ENCODE results near the gene RIPOR3. TPM values are rescaled to one million over a fixed set of nuclear protein-coding genes. Genes with fewer than 3 reads are reported as not detected.
"Not testable (repeated sequence)": the region's sequence is repeated elsewhere in the genome, so short reads cannot be mapped to it uniquely, and the experiment has no call there.

The RIPOR3 gene
- total RNA-seq, 2 donors from 2014 or later, result not detected

GRCh38 chr20:50703651-50704438 lies 12.5 kb upstream of the RIPOR3 start:
- DNase-seq (ENCODE audit: low spot score); H3K9me3 Mint-ChIP-seq; H3K4me1 Mint-ChIP-seq (ENCODE audit: low read depth in 2 of 2); H3K27ac Mint-ChIP-seq; H3K36me3 Mint-ChIP-seq; ATAC-seq; H3K4me3 Mint-ChIP-seq: not testable (repeated sequence)
- H3K27me3 Mint-ChIP-seq, result peaks cover 12 to 32% of the 10 kb centered on the region in 2 donors

GRCh38 chr20:50701041-50701963 lies 10.0 kb upstream of the RIPOR3 start:
- Mint-ChIP-seq H3K27ac (no peak overlapping the region), H3K27me3 (peaks cover 13 to 26% of the 10 kb centered on the region in 2 donors), H3K9me3 (no peaks in the 10 kb centered on the region), H3K36me3 (no peaks in the 10 kb centered on the region), H3K4me3 (no peak overlapping the region), H3K4me1 (ENCODE audit: low read depth in 2 of 2) (no peaks in the 10 kb centered on the region)
- ATAC-seq (no peak), DNase-seq (ENCODE audit: low spot score) (no peak)

GRCh38 chr20:50699688-50700087 lies 8.3 kb upstream of the RIPOR3 start:
- Mint-ChIP-seq H3K4me3 (no peak overlapping the region), H3K4me1 (ENCODE audit: low read depth in 2 of 2) (no peaks in the 10 kb centered on the region), H3K36me3 (no peaks in the 10 kb centered on the region), H3K27ac (no peak overlapping the region), H3K9me3 (no peaks in the 10 kb centered on the region), H3K27me3 (peaks cover 10 to 17% of the 10 kb centered on the region in 2 donors)
- DNase-seq (ENCODE audit: low spot score), result no peak
- ATAC-seq, result no peak

DNA sequence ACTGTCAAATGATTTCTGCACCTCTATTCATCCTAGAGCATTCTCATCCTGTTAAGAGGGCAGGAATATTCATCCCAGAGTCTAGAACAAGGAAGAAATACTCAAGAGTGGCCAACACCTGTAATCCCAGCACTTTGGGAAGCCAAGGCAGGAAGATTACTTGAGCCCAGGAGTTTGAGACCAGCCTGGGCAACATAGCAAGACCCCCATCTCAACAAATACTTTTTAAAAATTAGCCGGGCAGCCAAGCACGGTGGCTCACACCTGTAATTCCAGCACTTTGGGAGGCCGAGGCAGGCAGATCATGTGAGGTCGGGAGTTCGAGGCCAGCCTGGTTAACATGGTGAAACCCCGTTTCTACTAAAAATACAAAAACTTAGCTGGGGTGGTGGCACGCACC lies 6.9 kb upstream of the RIPOR3 start:
- H3K27me3 Mint-ChIP-seq, result peaks cover 16 to 21% of the 10 kb centered on the region in 2 donors
- not testable (repeated sequence) for DNase-seq (ENCODE audit: low spot score); H3K36me3 Mint-ChIP-seq; ATAC-seq; H3K9me3 Mint-ChIP-seq; H3K27ac Mint-ChIP-seq; H3K4me1 Mint-ChIP-seq (ENCODE audit: low read depth in 2 of 2); H3K4me3 Mint-ChIP-seq

- ATAC-seq, result no peak
- H3K4me3 Mint-ChIP-seq, result no peak overlapping the region
- no peaks in the 10 kb centered on the region for H3K36me3 Mint-ChIP-seq
- peaks cover 4 to 5% of the 10 kb centered on the region in 2 donors for H3K4me1 Mint-ChIP-seq (ENCODE audit: low read depth in 2 of 2)
- H3K27me3 Mint-ChIP-seq, result peaks cover 32 to 42% of the 10 kb centered on the region in 2 donors
- H3K9me3 Mint-ChIP-seq, result no peaks in the 10 kb centered on the region
- no peak overlapping the region for H3K27ac Mint-ChIP-seq
- DNase-seq (ENCODE audit: low spot score), result peak; percentile 28
Measured at GRCh38 chr20:50695135-50695872, 4.0 kb upstream of the RIPOR3 start.

DNA sequence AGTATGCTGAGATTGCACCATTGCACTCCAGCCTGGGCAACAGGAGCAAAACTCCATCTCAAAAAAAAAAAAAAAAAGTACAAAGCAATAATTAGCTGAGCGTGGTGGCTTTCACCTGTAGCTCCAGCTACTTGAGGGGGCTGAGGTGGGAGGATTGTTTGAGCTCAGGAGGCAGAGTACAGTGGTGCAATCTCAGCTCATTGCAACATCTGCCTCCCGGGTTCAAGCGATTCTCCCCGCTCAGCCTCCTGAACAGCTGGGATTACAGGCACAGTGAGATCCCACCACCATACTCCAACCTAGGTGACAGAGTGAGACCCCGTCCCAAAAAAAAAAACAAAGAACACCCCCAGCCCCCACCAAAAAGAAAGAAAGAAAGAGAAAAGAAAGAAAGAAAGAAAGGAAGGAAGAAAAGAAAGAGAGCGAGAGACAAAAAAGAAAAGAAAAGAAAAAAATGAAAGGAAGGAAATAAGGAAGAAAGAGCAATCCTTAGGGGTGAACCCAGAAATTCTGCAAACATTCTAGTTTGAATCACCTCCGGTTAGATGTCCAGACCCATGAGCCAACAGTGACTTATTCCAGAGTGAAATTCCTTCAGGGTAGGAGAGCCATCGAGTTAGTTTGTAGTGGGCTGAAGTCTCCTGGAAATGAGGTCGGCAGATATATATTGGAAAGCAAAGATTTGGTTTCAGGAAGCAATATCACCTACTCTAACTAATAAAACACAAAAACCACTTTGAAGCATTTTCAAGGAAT lies 3.2 kb upstream of the RIPOR3 start:
- Mint-ChIP-seq H3K27ac (no peak overlapping the region), H3K4me1 (ENCODE audit: low read depth in 2 of 2) (peaks cover 4 to 5% of the 10 kb centered on the region in 2 donors), H3K9me3 (no peaks in the 10 kb centered on the region), H3K4me3 (no peak overlapping the region), H3K27me3 (peaks cover 40 to 50% of the 10 kb centered on the region in 2 donors), H3K36me3 (no peaks in the 10 kb centered on the region)
- DNase-seq (ENCODE audit: low spot score) (peak; percentile 18), ATAC-seq (no peak)

DNA sequence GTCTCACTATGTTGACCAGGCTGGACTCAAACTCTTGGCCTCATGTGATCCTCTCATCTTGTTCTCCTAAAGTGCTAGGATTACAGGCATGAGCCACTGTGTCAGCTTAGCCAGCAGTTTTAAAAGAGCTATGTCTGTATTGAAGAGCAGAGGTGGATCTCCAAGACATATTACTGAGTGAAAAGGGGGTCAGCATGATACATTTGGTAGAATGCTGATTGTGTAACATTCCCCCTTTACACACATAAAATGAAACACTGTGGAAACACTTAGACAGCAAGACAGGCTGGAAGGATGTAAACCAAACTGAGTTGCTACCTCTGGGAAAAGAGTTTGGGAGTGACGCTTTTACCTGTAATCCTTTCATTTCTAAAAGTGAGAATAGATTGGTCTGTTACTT lies 1.7 kb upstream of the RIPOR3 start:
- no peak overlapping the region for H3K4me3 Mint-ChIP-seq
- no peaks in the 10 kb centered on the region for H3K9me3 Mint-ChIP-seq
- H3K27me3 Mint-ChIP-seq, result peaks cover 44 to 51% of the 10 kb centered on the region in 2 donors
- ATAC-seq (no peak), DNase-seq (ENCODE audit: low spot score) (peak; percentile 2)
- peaks cover 4 to 5% of the 10 kb centered on the region in 2 donors for H3K4me1 Mint-ChIP-seq (ENCODE audit: low read depth in 2 of 2)
- H3K36me3 Mint-ChIP-seq, result no peaks in the 10 kb centered on the region
- H3K27ac Mint-ChIP-seq, result no peak overlapping the region

DNA sequence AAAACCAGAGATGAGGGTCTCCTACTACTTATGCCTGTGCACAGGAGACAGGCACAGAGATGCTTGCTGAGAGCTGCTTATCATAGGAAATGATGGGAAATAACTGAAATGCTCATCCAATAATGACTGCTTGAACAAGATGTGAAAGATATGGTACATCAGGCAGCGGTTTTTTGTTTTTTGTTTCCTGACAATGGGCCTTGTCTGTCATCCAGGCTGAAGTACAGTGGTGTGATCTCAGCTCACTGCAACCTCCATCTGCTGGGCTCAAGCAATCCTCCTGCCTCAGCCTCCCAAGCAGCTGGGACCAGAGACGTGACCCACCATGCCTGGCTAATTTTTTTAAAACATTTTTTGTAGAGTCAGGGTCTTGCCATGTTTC lies 1.2 kb upstream of the RIPOR3 start:
- H3K4me3 Mint-ChIP-seq, result no peak overlapping the region
- ATAC-seq (no peak), DNase-seq (ENCODE audit: low spot score) (peak; percentile 2)
- H3K27ac Mint-ChIP-seq, result no peak overlapping the region
- H3K36me3 Mint-ChIP-seq, result no peaks in the 10 kb centered on the region
- no peaks in the 10 kb centered on the region for H3K9me3 Mint-ChIP-seq
- peaks cover 42 to 49% of the 10 kb centered on the region in 2 donors for H3K27me3 Mint-ChIP-seq
- H3K4me1 Mint-ChIP-seq (ENCODE audit: low read depth in 2 of 2), result peaks cover 4 to 5% of the 10 kb centered on the region in 2 donors

GRCh38 chr20:50691573-50692551 lies 520 bp upstream of the RIPOR3 start:
- ATAC-seq (no peak), DNase-seq (ENCODE audit: low spot score) (peak; percentile 18)
- H3K27me3 Mint-ChIP-seq, result peaks cover 46 to 49% of the 10 kb centered on the region in 2 donors

GRCh38 chr20:50689864-50690649 lies 1.3 kb downstream of the RIPOR3 start:
- DNase-seq (ENCODE audit: low spot score) (no peak), ATAC-seq (peak in 1 of 2 donors; percentile 30)
- H3K27ac Mint-ChIP-seq, result no peak overlapping the region
- no peak overlapping the region for H3K4me3 Mint-ChIP-seq
- peaks cover 4 to 5% of the 10 kb centered on the region in 2 donors for H3K4me1 Mint-ChIP-seq (ENCODE audit: low read depth in 2 of 2)
- peaks cover 46 to 49% of the 10 kb centered on the region in 2 donors for H3K27me3 Mint-ChIP-seq
- H3K36me3 Mint-ChIP-seq, result no peaks in the 10 kb centered on the region
- no peaks in the 10 kb centered on the region for H3K9me3 Mint-ChIP-seq

More at GRCh38 chr20:50691573-50692551, 520 bp upstream of the RIPOR3 start:
- no peak overlapping the region for H3K27ac Mint-ChIP-seq
- H3K4me3 Mint-ChIP-seq, result no peak overlapping the region
- H3K9me3 Mint-ChIP-seq, result no peaks in the 10 kb centered on the region
- peaks cover 4 to 5% of the 10 kb centered on the region in 2 donors for H3K4me1 Mint-ChIP-seq (ENCODE audit: low read depth in 2 of 2)
- H3K36me3 Mint-ChIP-seq, result no peaks in the 10 kb centered on the region

DNA sequence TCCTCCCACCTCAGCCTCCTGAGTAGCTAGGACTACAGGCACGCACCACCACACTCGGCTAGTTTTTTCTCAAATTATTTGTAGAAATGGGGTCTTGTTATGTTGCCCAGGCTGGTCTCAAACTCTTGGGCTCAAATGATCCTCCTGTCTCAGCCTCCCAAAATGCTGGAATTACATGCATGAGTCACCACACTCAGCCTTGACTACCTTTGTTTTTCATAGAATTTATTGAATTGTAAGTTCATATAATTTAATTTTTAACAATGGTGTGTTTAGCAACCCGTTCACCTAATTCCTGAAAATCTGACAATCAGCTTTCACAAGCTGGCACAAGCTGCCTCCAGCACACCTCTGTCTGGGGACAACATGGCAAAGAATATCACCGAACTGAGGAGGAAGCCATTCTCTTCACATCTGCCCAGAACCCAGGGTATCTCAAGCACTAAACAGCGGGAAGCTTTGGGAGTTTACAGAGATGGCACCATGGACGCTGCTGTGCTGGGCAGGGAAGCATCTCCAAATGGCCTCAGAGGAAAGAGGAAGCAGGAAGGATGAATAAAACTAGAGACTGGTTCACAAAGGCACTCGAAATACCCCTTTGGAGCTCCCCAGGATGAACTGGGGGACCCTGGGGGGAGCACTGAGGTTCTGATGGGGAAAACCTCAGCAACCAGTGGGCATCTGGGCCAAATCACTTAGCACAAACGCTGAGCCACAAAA lies 2.9 kb downstream of the RIPOR3 start:
- no peak for ATAC-seq
- Mint-ChIP-seq H3K27ac (no peak overlapping the region), H3K36me3 (no peaks in the 10 kb centered on the region), H3K4me1 (ENCODE audit: low read depth in 2 of 2) (peaks cover 4 to 5% of the 10 kb centered on the region in 2 donors), H3K27me3 (peaks cover 40 to 48% of the 10 kb centered on the region in 2 donors), H3K9me3 (no peaks in the 10 kb centered on the region), H3K4me3 (no peak overlapping the region)
- DNase-seq (ENCODE audit: low spot score), result peak; percentile 46

Measured in natural killer cell treated with Interleukin-12 subunit alpha and Interleukin-12 subunit beta and Interleukin-15 and Interleukin-18, amount 100 ng/mL, for 72 hours (primary cell).